RCC 7860 (cell line): ENCODE data around the gene C4BPB.
"Not testable (repeated sequence)": the region's sequence is repeated elsewhere in the genome, so short reads cannot be mapped to it uniquely, and the experiment has no call there.

Source experiments
- DNase-seq: peaks from one replicate; pipeline ENCODE4 v3.0.0-alpha.2; 2015; ENCODE audit warnings: low spot score
- FAIRE-seq: peaks from 2 replicates; lab custom pipeline; 2012; peaks lifted over from hg19 to GRCh38; lab: Jason Lieb, UNC

Gene C4BPB

GRCh38 chr1:207088701-207089626, at the start of gene C4BPB:
C4BPB (plus strand) TSS chr1:207088860; CDS start chr1:207089532, 672 bp downstream.
- DNase-seq: peak; percentile 52
- no peak for FAIRE-seq

- no peak for DNase-seq
- no peak for FAIRE-seq
Measured at GRCh38 chr1:207039380-207040180, 49.1 kb upstream of the C4BPB start.

GRCh38 chr1:207040181-207040533, 48.5 kb upstream of the C4BPB start:
- FAIRE-seq (no peak), DNase-seq (no peak)

GRCh38 chr1:207041397-207041796, 47.3 kb upstream of the C4BPB start:
- FAIRE-seq, DNase-seq: not testable (repeated sequence)

GRCh38 chr1:207045453-207045852, 43.2 kb upstream of the C4BPB start:
- no peak for DNase-seq

GRCh38 chr1:207047505-207047904, 41.2 kb upstream of the C4BPB start:
- FAIRE-seq: no peak
- no peak for DNase-seq

More at GRCh38 chr1:207045453-207045852, 43.2 kb upstream of the C4BPB start:
- FAIRE-seq: no peak

- FAIRE-seq (no peak), DNase-seq (no peak)
Measured at GRCh38 chr1:207048041-207048440, 40.6 kb upstream of the C4BPB start.

- DNase-seq (no peak), FAIRE-seq (no peak)
Measured at GRCh38 chr1:207049054-207049453, 39.6 kb upstream of the C4BPB start.

- no peak for FAIRE-seq
- DNase-seq: no peak
Measured at GRCh38 chr1:207049514-207049913, 39.1 kb upstream of the C4BPB start.

GRCh38 chr1:207049974-207050391, 38.7 kb upstream of the C4BPB start:
- peak; percentile 37 for DNase-seq
- FAIRE-seq: peak; percentile 66

- FAIRE-seq (peak; percentile 4), DNase-seq (peak; percentile 81)
Measured at GRCh38 chr1:207050480-207051190, 38.0 kb upstream of the C4BPB start.

- peak; percentile 98 for DNase-seq
- FAIRE-seq: peak; percentile 92
Measured at GRCh38 chr1:207051191-207051943, 37.3 kb upstream of the C4BPB start, which contains the start of gene YOD1. YOD1 (minus strand) TSS chr1:207051208; CDS start chr1:207051030, 178 bp downstream.

- DNase-seq (peak; percentile 95), FAIRE-seq (peak; percentile 89)
Measured at GRCh38 chr1:207052911-207053769, 35.5 kb upstream of the C4BPB start, which contains the start of gene PFKFB2. PFKFB2 (plus strand) TSS chr1:207053275; CDS start chr1:207054718, 1,443 bp downstream.

- DNase-seq (no peak), FAIRE-seq (no peak)
Measured at GRCh38 chr1:207054491-207054890, 34.2 kb upstream of the C4BPB start.

- FAIRE-seq (no peak), DNase-seq (no peak)
Measured at GRCh38 chr1:207055386-207056001, 33.2 kb upstream of the C4BPB start.

GRCh38 chr1:207056673-207057072, 32.0 kb upstream of the C4BPB start:
- no peak for FAIRE-seq
- no peak for DNase-seq

GRCh38 chr1:207058252-207058651, 30.4 kb upstream of the C4BPB start:
- FAIRE-seq (no peak), DNase-seq (no peak)
